Measurements from ENCODE around the gene LIN52.

DNA sequence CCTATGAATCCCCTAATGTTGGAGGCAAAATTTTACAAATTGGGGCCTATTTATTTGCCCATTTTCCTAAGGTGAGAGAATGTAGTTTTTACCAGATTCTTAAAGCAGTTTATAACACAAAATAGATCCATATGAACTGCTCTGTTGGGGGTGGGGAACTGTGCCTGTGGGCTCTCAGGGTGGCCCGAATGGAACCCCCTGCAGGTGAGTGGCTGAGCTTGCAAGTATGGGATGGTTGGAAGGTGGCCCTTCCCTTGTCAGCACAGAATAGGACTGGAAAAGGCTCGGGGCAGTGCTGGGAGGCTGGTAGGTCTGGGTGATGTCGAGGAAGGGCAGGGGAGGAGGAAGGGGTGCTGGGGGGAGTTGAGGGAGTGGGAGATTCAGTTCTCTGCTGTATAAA, 159.4 kb downstream of the LIN52 start:
- TF ChIP-seq EP300 (conservative IDR thresholded peaks at IDR 0.05; ENCODE audit: poor library complexity, severe bottlenecking) (no peak), RAD21 (conservative IDR thresholded peaks at IDR 0.05) (no peak), EZH2 (IDR thresholded peaks at IDR 0.05; ENCODE audit: borderline replicate concordance, insufficient read depth, low read length, poor library complexity, severe bottlenecking) (no peak)
- TF ChIP-seq, protein P1, sequence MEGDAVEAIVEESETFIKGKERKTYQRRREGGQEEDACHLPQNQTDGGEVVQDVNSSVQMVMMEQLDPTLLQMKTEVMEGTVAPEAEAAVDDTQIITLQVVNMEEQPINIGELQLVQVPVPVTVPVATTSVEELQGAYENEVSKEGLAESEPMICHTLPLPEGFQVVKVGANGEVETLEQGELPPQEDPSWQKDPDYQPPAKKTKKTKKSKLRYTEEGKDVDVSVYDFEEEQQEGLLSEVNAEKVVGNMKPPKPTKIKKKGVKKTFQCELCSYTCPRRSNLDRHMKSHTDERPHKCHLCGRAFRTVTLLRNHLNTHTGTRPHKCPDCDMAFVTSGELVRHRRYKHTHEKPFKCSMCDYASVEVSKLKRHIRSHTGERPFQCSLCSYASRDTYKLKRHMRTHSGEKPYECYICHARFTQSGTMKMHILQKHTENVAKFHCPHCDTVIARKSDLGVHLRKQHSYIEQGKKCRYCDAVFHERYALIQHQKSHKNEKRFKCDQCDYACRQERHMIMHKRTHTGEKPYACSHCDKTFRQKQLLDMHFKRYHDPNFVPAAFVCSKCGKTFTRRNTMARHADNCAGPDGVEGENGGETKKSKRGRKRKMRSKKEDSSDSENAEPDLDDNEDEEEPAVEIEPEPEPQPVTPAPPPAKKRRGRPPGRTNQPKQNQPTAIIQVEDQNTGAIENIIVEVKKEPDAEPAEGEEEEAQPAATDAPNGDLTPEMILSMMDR (IDR thresholded peaks at IDR 0.05; ENCODE audit: poor library complexity, severe bottlenecking) = no peak
